GM19193 (cell line): ENCODE results near the gene BIRC7.

Experiments
- POLR2A ChIP-seq: IDR thresholded peaks from 4 replicates; pipeline ENCODE4 v1.6.1; 2011; ENCODE audit not compliant: insufficient read depth, insufficient read length; ENCODE audit errors: extremely low read depth

BIRC7 gene

GRCh38 chr20:63235399-63235983 lies at the start of gene BIRC7:
Gene BIRC7, plus strand, starts transcription at chr20:63235905. Its CDS starts 192 bp downstream, at chr20:63236097.
- TF ChIP-seq POLR2A, result no peak

GRCh38 chr20:63186084-63186483 lies 49.6 kb upstream of the BIRC7 start:
- TF ChIP-seq POLR2A, result no peak

- no peak for TF ChIP-seq POLR2A
Measured at GRCh38 chr20:63186528-63187316, 49.0 kb upstream of the BIRC7 start.

GRCh38 chr20:63187338-63188158 lies 48.2 kb upstream of the BIRC7 start:
- no peak for TF ChIP-seq POLR2A

- no peak for TF ChIP-seq POLR2A
Measured at GRCh38 chr20:63188159-63188442, 47.6 kb upstream of the BIRC7 start.

GRCh38 chr20:63188641-63189321 lies 46.9 kb upstream of the BIRC7 start:
- no peak for TF ChIP-seq POLR2A

GRCh38 chr20:63189322-63189642 lies 46.4 kb upstream of the BIRC7 start:
- no peak for TF ChIP-seq POLR2A

- TF ChIP-seq POLR2A, result no peak
Measured at GRCh38 chr20:63189846-63190559, 45.7 kb upstream of the BIRC7 start.

- TF ChIP-seq POLR2A, result no peak
Measured at GRCh38 chr20:63190828-63191227, 44.9 kb upstream of the BIRC7 start.

GRCh38 chr20:63191400-63191799 lies 44.3 kb upstream of the BIRC7 start:
- TF ChIP-seq POLR2A, result no peak

GRCh38 chr20:63192721-63193120 lies 43.0 kb upstream of the BIRC7 start:
- no peak for TF ChIP-seq POLR2A

- no peak for TF ChIP-seq POLR2A
Measured at GRCh38 chr20:63194007-63194796, 41.5 kb upstream of the BIRC7 start.

GRCh38 chr20:63194797-63195173 lies 40.9 kb upstream of the BIRC7 start:
- no peak for TF ChIP-seq POLR2A
